HEK293 (cell line): ENCODE measurements around the gene PDE4B.

Experiments
- FEZF1 ChIP-seq: fragments of 450-650 bp; formaldehyde crosslinking; IDR thresholded peaks from 2 replicates; pipeline ENCODE4 v1.5.1; 2016; ENCODE audit warnings: missing biosample characterization, missing genetic modification characterization
- GFI1B ChIP-seq: fragments of 450-650 bp; formaldehyde crosslinking; IDR thresholded peaks from 2 replicates; pipeline ENCODE4 v1.5.1; 2016; ENCODE audit warnings: missing biosample characterization, missing genetic modification characterization
- GLIS1 ChIP-seq: fragments of 450-650 bp; formaldehyde crosslinking; IDR thresholded peaks from 2 replicates; pipeline ENCODE4 v1.5.1; 2016; ENCODE audit warnings: missing biosample characterization, missing genetic modification characterization
- KLF9 ChIP-seq: fragments of 450-650 bp; formaldehyde crosslinking; IDR thresholded peaks from 2 replicates; pipeline ENCODE4 v1.5.1; 2016; ENCODE audit warnings: missing biosample characterization, missing genetic modification characterization, low read depth
- YY1 ChIP-seq: fragments of 450-650 bp; formaldehyde crosslinking; IDR thresholded peaks from 2 replicates; pipeline ENCODE4 v1.5.1; 2018; ENCODE audit warnings: missing biosample characterization, missing genetic modification characterization
- ZIC2 ChIP-seq: fragments of 450-650 bp; formaldehyde crosslinking; IDR thresholded peaks from 2 replicates; pipeline ENCODE4 v1.5.1; 2016; ENCODE audit warnings: missing biosample characterization, missing genetic modification characterization
- ZNF175 ChIP-seq: fragments of 450-650 bp; formaldehyde crosslinking; IDR thresholded peaks from 2 replicates; pipeline ENCODE4 v1.5.1; 2016; ENCODE audit warnings: missing biosample characterization, missing genetic modification characterization
- ZNF184 ChIP-seq: fragments of 450-650 bp; IDR thresholded peaks from 2 replicates; pipeline ENCODE4 v1.5.1; 2018; ENCODE audit warnings: missing biosample characterization, mild to moderate bottlenecking, missing genetic modification characterization
- ZNF211 ChIP-seq: fragments of 450-650 bp; formaldehyde crosslinking; IDR thresholded peaks from 2 replicates; pipeline ENCODE4 v1.5.1; 2016; ENCODE audit warnings: low read depth, missing biosample characterization, missing genetic modification characterization
- ZNF214 ChIP-seq: fragments of 450-650 bp; formaldehyde crosslinking; IDR thresholded peaks from 2 replicates; pipeline ENCODE4 v1.5.1; 2017; ENCODE audit warnings: missing biosample characterization, mild to moderate bottlenecking, missing genetic modification characterization, borderline replicate concordance
- ZNF23 ChIP-seq: fragments of 450-650 bp; formaldehyde crosslinking; IDR thresholded peaks from 2 replicates; pipeline ENCODE4 v1.5.1; 2016; ENCODE audit warnings: missing biosample characterization, missing genetic modification characterization, borderline replicate concordance
- ZNF239 ChIP-seq: fragments of 450-650 bp; formaldehyde crosslinking; IDR thresholded peaks from 2 replicates; pipeline ENCODE4 v1.5.1; 2016; ENCODE audit warnings: missing biosample characterization, missing genetic modification characterization
- ZNF510 ChIP-seq: fragments of 450-650 bp; formaldehyde crosslinking; IDR thresholded peaks from 2 replicates; pipeline ENCODE4 v1.5.1; 2018; ENCODE audit warnings: mild to moderate bottlenecking, missing genetic modification characterization, missing biosample characterization; ENCODE audit not compliant: insufficient replicate concordance
- ZNF529 ChIP-seq: fragments of 450-650 bp; formaldehyde crosslinking; IDR thresholded peaks from 2 replicates; pipeline ENCODE4 v1.5.1; 2017; ENCODE audit warnings: missing genetic modification characterization, missing biosample characterization; ENCODE audit not compliant: insufficient replicate concordance
- ZNF621 ChIP-seq: fragments of 450-650 bp; formaldehyde crosslinking; IDR thresholded peaks from 2 replicates; pipeline ENCODE4 v1.5.1; 2017; ENCODE audit warnings: missing biosample characterization, missing genetic modification characterization
- ZNF623 ChIP-seq: fragments of 450-650 bp; formaldehyde crosslinking; IDR thresholded peaks from 2 replicates; pipeline ENCODE4 v1.5.1; 2016; ENCODE audit warnings: missing biosample characterization, missing genetic modification characterization
- ZNF626 ChIP-seq: fragments of 450-650 bp; sonication (Bioruptor Pico); formaldehyde crosslinking; IDR thresholded peaks from 2 replicates; pipeline ENCODE4 v1.5.1; 2018; ENCODE audit warnings: missing biosample characterization, missing genetic modification characterization, inconsistent platforms
- ZNF791 ChIP-seq: fragments of 450-650 bp; formaldehyde crosslinking; IDR thresholded peaks from 2 replicates; pipeline ENCODE4 v1.5.1; 2016; ENCODE audit warnings: missing biosample characterization, missing genetic modification characterization
- ZNF792 ChIP-seq: fragments of 450-650 bp; formaldehyde crosslinking; IDR thresholded peaks from 2 replicates; pipeline ENCODE4 v1.5.1; 2016; ENCODE audit warnings: missing biosample characterization, missing genetic modification characterization
- ZSCAN30 ChIP-seq: fragments of 450-650 bp; IDR thresholded peaks from 2 replicates; pipeline ENCODE4 v1.5.1; 2018; ENCODE audit warnings: missing biosample characterization, mild to moderate bottlenecking, missing genetic modification characterization, moderate library complexity
- TF ChIP-seq, protein P1 (sequence below): fragments of 450-650 bp; formaldehyde crosslinking; IDR thresholded peaks from 2 replicates; pipeline ENCODE4 v1.5.1; 2016; ENCODE audit warnings: missing biosample characterization, missing genetic modification characterization
- TF ChIP-seq, protein P2 (sequence below): fragments of 450-650 bp; formaldehyde crosslinking; IDR thresholded peaks from 2 replicates; pipeline ENCODE4 v1.5.1; 2017; ENCODE audit warnings: missing biosample characterization, missing genetic modification characterization
- TF ChIP-seq, protein P3 (sequence below): fragments of 450-650 bp; formaldehyde crosslinking; IDR thresholded peaks from 2 replicates; pipeline ENCODE4 v1.5.1; 2017; ENCODE audit warnings: missing biosample characterization, missing genetic modification characterization
- TF ChIP-seq, protein P4 (sequence below): fragments of 450-650 bp; formaldehyde crosslinking; IDR thresholded peaks from 2 replicates; pipeline ENCODE4 v1.5.1; 2017; ENCODE audit warnings: missing biosample characterization, missing genetic modification characterization
- TF ChIP-seq, protein P5 (sequence below): fragments of 450-650 bp; formaldehyde crosslinking; IDR thresholded peaks from 2 replicates; pipeline ENCODE4 v1.5.1; 2016; ENCODE audit warnings: missing biosample characterization, missing genetic modification characterization, low read depth
- TF ChIP-seq, protein P6 (sequence below): fragments of 450-650 bp; formaldehyde crosslinking; IDR thresholded peaks from 2 replicates; pipeline ENCODE4 v1.5.1; 2016; ENCODE audit warnings: missing biosample characterization, missing genetic modification characterization

Gene PDE4B

DNA sequence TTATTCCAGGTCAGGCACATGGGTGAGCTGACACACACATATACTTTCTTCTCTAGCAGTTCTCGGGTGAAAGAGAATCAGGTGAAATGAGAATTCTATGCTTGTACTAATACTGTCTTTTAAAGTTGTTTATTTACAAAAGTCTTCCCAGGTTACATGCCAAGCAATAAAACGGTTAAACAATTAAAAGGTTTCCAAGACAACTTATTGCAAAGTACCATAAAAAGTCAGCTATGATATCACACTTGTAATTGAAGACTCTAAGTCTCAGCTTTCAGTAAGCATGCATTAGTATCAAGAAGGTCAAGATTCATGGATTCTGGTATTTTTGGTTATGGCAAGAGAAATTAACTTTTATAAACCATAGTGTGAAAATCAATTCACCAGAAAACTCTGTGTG is 171.4 kb downstream of the PDE4B start (continued):
- TF ChIP-seq, protein P1, sequence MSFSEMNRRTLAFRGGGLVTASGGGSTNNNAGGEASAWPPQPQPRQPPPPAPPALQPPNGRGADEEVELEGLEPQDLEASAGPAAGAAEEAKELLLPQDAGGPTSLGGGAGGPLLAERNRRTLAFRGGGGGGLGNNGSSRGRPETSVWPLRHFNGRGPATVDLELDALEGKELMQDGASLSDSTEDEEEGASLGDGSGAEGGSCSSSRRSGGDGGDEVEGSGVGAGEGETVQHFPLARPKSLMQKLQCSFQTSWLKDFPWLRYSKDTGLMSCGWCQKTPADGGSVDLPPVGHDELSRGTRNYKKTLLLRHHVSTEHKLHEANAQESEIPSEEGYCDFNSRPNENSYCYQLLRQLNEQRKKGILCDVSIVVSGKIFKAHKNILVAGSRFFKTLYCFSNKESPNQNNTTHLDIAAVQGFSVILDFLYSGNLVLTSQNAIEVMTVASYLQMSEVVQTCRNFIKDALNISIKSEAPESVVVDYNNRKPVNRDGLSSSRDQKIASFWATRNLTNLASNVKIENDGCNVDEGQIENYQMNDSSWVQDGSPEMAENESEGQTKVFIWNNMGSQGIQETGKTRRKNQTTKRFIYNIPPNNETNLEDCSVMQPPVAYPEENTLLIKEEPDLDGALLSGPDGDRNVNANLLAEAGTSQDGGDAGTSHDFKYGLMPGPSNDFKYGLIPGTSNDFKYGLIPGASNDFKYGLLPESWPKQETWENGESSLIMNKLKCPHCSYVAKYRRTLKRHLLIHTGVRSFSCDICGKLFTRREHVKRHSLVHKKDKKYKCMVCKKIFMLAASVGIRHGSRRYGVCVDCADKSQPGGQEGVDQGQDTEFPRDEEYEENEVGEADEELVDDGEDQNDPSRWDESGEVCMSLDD: no peak
- TF ChIP-seq ZIC2 (tag by site-specific recombination) (no peak), ZSCAN30 (tag by site-specific recombination) (no peak; the same call in 1 of the 2 replicates), ZNF791 (tag by site-specific recombination) (no peak), GFI1B (tag by site-specific recombination) (no peak), FEZF1 (tag by site-specific recombination) (peak; percentile 73), ZNF175 (no peak), ZNF626 (tag by site-specific recombination) (no peak), ZNF239 (tag by site-specific recombination) (no peak), ZNF214 (tag by site-specific recombination) (no peak), ZNF510 (tag by site-specific recombination) (no peak), ZNF623 (tag by site-specific recombination) (no peak), KLF9 (no peak), GLIS1 (tag by site-specific recombination) (no peak), ZNF184 (no peak), ZNF621 (no peak), ZNF211 (tag by site-specific recombination) (no peak), YY1 (tag by site-specific recombination) (no peak), ZNF23 (tag by site-specific recombination) (no peak), ZNF529 (tag by site-specific recombination) (no peak), ZNF792 (tag by site-specific recombination) (no peak)
- TF ChIP-seq, protein P2, sequence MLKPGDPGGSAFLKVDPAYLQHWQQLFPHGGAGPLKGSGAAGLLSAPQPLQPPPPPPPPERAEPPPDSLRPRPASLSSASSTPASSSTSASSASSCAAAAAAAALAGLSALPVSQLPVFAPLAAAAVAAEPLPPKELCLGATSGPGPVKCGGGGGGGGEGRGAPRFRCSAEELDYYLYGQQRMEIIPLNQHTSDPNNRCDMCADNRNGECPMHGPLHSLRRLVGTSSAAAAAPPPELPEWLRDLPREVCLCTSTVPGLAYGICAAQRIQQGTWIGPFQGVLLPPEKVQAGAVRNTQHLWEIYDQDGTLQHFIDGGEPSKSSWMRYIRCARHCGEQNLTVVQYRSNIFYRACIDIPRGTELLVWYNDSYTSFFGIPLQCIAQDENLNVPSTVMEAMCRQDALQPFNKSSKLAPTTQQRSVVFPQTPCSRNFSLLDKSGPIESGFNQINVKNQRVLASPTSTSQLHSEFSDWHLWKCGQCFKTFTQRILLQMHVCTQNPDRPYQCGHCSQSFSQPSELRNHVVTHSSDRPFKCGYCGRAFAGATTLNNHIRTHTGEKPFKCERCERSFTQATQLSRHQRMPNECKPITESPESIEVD: peak; percentile 93
- TF ChIP-seq, protein P3, sequence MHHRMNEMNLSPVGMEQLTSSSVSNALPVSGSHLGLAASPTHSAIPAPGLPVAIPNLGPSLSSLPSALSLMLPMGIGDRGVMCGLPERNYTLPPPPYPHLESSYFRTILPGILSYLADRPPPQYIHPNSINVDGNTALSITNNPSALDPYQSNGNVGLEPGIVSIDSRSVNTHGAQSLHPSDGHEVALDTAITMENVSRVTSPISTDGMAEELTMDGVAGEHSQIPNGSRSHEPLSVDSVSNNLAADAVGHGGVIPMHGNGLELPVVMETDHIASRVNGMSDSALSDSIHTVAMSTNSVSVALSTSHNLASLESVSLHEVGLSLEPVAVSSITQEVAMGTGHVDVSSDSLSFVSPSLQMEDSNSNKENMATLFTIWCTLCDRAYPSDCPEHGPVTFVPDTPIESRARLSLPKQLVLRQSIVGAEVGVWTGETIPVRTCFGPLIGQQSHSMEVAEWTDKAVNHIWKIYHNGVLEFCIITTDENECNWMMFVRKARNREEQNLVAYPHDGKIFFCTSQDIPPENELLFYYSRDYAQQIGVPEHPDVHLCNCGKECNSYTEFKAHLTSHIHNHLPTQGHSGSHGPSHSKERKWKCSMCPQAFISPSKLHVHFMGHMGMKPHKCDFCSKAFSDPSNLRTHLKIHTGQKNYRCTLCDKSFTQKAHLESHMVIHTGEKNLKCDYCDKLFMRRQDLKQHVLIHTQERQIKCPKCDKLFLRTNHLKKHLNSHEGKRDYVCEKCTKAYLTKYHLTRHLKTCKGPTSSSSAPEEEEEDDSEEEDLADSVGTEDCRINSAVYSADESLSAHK: peak; percentile 28; the same call in 1 of the 2 replicates
- TF ChIP-seq, protein P4, sequence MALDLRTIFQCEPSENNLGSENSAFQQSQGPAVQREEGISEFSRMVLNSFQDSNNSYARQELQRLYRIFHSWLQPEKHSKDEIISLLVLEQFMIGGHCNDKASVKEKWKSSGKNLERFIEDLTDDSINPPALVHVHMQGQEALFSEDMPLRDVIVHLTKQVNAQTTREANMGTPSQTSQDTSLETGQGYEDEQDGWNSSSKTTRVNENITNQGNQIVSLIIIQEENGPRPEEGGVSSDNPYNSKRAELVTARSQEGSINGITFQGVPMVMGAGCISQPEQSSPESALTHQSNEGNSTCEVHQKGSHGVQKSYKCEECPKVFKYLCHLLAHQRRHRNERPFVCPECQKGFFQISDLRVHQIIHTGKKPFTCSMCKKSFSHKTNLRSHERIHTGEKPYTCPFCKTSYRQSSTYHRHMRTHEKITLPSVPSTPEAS (tag by site-specific recombination): no peak
- TF ChIP-seq, protein P5, sequence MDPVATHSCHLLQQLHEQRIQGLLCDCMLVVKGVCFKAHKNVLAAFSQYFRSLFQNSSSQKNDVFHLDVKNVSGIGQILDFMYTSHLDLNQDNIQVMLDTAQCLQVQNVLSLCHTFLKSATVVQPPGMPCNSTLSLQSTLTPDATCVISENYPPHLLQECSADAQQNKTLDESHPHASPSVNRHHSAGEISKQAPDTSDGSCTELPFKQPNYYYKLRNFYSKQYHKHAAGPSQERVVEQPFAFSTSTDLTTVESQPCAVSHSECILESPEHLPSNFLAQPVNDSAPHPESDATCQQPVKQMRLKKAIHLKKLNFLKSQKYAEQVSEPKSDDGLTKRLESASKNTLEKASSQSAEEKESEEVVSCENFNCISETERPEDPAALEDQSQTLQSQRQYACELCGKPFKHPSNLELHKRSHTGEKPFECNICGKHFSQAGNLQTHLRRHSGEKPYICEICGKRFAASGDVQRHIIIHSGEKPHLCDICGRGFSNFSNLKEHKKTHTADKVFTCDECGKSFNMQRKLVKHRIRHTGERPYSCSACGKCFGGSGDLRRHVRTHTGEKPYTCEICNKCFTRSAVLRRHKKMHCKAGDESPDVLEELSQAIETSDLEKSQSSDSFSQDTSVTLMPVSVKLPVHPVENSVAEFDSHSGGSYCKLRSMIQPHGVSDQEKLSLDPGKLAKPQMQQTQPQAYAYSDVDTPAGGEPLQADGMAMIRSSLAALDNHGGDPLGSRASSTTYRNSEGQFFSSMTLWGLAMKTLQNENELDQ: no peak
- TF ChIP-seq, protein P6, sequence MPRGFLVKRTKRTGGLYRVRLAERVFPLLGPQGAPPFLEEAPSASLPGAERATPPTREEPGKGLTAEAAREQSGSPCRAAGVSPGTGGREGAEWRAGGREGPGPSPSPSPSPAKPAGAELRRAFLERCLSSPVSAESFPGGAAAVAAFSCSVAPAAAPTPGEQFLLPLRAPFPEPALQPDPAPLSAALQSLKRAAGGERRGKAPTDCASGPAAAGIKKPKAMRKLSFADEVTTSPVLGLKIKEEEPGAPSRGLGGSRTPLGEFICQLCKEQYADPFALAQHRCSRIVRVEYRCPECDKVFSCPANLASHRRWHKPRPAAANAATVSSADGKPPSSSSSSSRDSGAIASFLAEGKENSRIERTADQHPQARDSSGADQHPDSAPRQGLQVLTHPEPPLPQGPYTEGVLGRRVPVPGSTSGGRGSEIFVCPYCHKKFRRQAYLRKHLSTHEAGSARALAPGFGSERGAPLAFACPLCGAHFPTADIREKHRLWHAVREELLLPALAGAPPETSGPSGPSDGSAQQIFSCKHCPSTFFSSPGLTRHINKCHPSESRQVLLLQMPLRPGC (tag by site-specific recombination): 0 out of 2 replicates have a peak, but pooled peaks have one; percentile 44
